Renal cortical epithelial cell (primary cell): ENCODE data around the gene PDZD11. TPM values are rescaled to one million over a fixed set of nuclear protein-coding genes. Genes with fewer than 3 reads are reported as not detected.
A peak's percentile ranks its signal among the peaks of the same experiment; 100 is the strongest.
"Not testable (repeated sequence)": the region's sequence is repeated elsewhere in the genome, so short reads cannot be mapped to it uniquely, and the experiment has no call there.

Experiments
- DNase-seq: peaks from one replicate; pipeline ENCODE4 v3.0.0-alpha.2; 2011; ENCODE audit warnings: low read depth
- total RNA-seq: library from RNA; depleted of rRNA; stranded (reverse); fragments of >200 nt; gene quantifications from 2 replicates; pipeline ENCODE4 v1.2.3, GENCODE V29; 2014

PDZD11 gene
- total RNA-seq, 1 donor from 2014 or later = 38.9 TPM

GRCh38 chrX:70257423-70258288 is 32.1 kb downstream of the PDZD11 start:
- DNase-seq = no peak

GRCh38 chrX:70255452-70255851 is 34.3 kb downstream of the PDZD11 start:
- DNase-seq = no peak

- no peak for DNase-seq
These were observed 34.8 kb downstream of the PDZD11 start for GRCh38 chrX:70254909-70255308.

- peak; percentile 23 for DNase-seq
These were observed 35.7 kb downstream of the PDZD11 start for GRCh38 chrX:70254063-70254400.

GRCh38 chrX:70253377-70254062 is 36.2 kb downstream of the PDZD11 start:
- peak; percentile 36 for DNase-seq

- DNase-seq = no peak
These were observed 37.2 kb downstream of the PDZD11 start for GRCh38 chrX:70252491-70252890.

GRCh38 chrX:70247252-70247651 is 42.5 kb downstream of the PDZD11 start:
- no peak for DNase-seq

GRCh38 chrX:70244881-70245280 is 44.8 kb downstream of the PDZD11 start:
- no peak for DNase-seq

GRCh38 chrX:70243601-70244000 is 46.1 kb downstream of the PDZD11 start:
- not testable (repeated sequence) for DNase-seq

- no peak for DNase-seq
These were observed 48.2 kb downstream of the PDZD11 start for GRCh38 chrX:70241501-70241900.

- no peak for DNase-seq
These were observed 49.0 kb downstream of the PDZD11 start for GRCh38 chrX:70240751-70241150.

Other genes with a start within 250 kb of the PDZD11 start
- gene AWAT2, start 240.0 kb downstream of the PDZD11 start, total RNA-seq = not detected in 2 replicates
- gene OTUD6A, start 227.5 kb downstream of the PDZD11 start, total RNA-seq = not detected in 2 replicates
- 94.3 and 121 TPM in 2 replicates for gene IGBP1, start 156.5 kb downstream of the PDZD11 start, total RNA-seq
- gene DGAT2L6, start 112.4 kb downstream of the PDZD11 start, total RNA-seq = not detected in 2 replicates
- not detected in 2 replicates for gene AWAT1, start 55.3 kb downstream of the PDZD11 start, total RNA-seq
- 0.15 TPM in 1 of 2 replicates, not detected in the other for gene P2RY4, start 29.7 kb downstream of the PDZD11 start, total RNA-seq
- not detected in 2 replicates for gene ARR3, start 21.6 kb downstream of the PDZD11 start, total RNA-seq
- gene RAB41, start 7.8 kb downstream of the PDZD11 start, total RNA-seq = not detected in 2 replicates
- 0.80 and 6.6 TPM in 2 replicates for gene KIF4A, start 177 bp upstream of the PDZD11 start, total RNA-seq
- gene GDPD2, start 133.4 kb upstream of the PDZD11 start, total RNA-seq = 0.05 TPM in 1 of 2 replicates, not detected in the other
- 33.5 and 34.2 TPM in 2 replicates for gene DLG3, start 154.9 kb upstream of the PDZD11 start, total RNA-seq